NB4 (cell line): ENCODE measurements around the gene MAP4K1.

Experiments used
- DNase-seq: peaks from one replicate; pipeline ENCODE4 v3.0.0; 2010; ENCODE audit warnings: low read depth
- H3K4me3 ChIP-seq: one replicate; pipeline ENCODE4 v1.5.1; 2011; ENCODE audit warnings: mild to moderate bottlenecking, low read depth, low read length, moderate library complexity
- CTCF ChIP-seq: IDR thresholded peaks from one replicate; pipeline ENCODE4 v1.5.1; 2012; ENCODE audit warnings: low read depth, low read length
- MYC ChIP-seq: IDR thresholded peaks from 2 replicates; pipeline ENCODE4 v1.6.1; 2011; ENCODE audit warnings: low read depth, low read length
- POLR2A ChIP-seq: IDR thresholded peaks from 2 replicates; pipeline ENCODE4 v1.6.1; 2011; ENCODE audit warnings: mild to moderate bottlenecking; ENCODE audit not compliant: insufficient read length; ENCODE audit errors: extremely low read depth
- TF ChIP-seq, protein P1 (sequence below): IDR thresholded peaks from 2 replicates; pipeline ENCODE4 v1.6.1; 2011; ENCODE audit warnings: low read depth, low read length

Gene MAP4K1

DNA sequence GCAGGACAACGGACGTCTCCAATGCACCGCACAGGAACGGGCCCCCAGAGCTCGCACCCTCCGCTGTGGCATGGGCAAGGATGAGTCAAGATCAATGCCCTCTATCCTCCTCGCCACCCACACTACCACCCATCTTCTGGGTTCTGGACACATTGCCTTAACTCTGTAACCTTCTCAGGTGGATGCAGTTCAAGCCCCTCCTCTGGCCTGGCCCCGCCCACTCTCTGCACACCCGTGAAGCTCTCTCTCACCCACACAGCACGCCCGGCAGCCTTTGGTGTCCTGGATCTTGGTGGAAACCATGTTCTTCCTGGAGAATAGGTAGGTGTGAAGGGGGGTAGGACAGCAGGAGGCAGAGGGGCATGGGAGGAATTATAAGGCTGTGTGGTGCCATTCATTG lies 20.7 kb downstream of the MAP4K1 start:
- H3K4me3 ChIP-seq: no peak overlapping the region
- no peak for DNase-seq
- TF ChIP-seq CTCF (no peak), POLR2A (no peak), MYC (no peak)
- TF ChIP-seq, protein P1, sequence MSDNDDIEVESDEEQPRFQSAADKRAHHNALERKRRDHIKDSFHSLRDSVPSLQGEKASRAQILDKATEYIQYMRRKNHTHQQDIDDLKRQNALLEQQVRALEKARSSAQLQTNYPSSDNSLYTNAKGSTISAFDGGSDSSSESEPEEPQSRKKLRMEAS: no peak

- H3K4me3 ChIP-seq: no peak overlapping the region
- DNase-seq: no peak
- TF ChIP-seq CTCF: no peak
- TF ChIP-seq, protein P1: no peak
- no peak for TF ChIP-seq MYC
- no peak for TF ChIP-seq POLR2A
Observed at GRCh38 chr19:38596057-38596981, 21.4 kb downstream of the MAP4K1 start.

DNA sequence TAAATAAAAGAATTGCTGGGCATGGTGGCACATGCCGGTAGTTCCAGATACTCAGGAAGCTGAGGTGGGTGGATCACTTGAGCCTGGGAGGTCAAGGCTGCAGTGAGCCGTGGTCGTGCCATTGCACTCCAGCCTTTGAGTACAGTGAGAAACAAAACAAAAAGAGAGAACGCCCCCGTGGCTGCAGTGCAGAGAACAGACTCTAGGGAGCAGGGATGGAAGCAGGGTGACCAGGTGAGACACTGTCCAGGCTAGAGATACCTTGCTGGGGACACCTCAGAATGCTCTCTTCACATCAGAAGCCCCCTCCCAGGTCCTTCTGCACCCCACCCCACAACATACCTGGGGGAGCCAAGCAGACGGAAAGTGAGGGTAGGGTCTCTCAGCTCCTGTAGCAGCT lies 24.8 kb downstream of the MAP4K1 start:
- H3K4me3 ChIP-seq: no peak overlapping the region
- DNase-seq: no peak

DNA sequence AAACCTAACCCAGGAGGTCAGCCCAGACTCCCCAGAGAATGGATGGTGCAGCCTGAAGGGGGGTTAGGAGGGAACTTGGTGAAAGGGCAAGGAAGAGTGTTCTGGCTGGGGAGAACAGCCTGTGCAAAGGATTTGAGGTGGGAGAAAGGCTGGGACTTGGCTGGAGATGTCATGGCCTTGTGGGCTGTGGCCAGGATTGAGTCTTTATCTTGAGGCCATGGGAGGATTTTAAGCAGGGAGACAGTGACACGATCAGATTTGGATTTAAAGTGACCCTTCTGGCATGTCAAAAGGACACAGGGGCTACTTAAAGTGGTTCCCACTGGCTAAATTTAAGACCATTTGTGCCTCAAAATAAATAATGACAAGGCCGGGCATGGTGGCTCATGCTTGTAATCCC lies 29.7 kb downstream of the MAP4K1 start:
- no peak for DNase-seq
- H3K4me3 ChIP-seq: no peak overlapping the region

More for the DNA sequence above, 24.8 kb downstream of the MAP4K1 start:
- TF ChIP-seq CTCF (no peak), MYC (no peak), POLR2A (no peak)
- TF ChIP-seq, protein P1: no peak

GRCh38 chr19:38587562-38587961 lies 30.2 kb downstream of the MAP4K1 start:
- no peak for DNase-seq
- TF ChIP-seq MYC: no peak
- TF ChIP-seq, protein P1: no peak
- TF ChIP-seq CTCF: no peak
- no peak for TF ChIP-seq POLR2A
- no peak overlapping the region for H3K4me3 ChIP-seq

More for the DNA sequence above, 29.7 kb downstream of the MAP4K1 start:
- TF ChIP-seq, protein P1: no peak
- no peak for TF ChIP-seq POLR2A
- TF ChIP-seq MYC: no peak
- TF ChIP-seq CTCF: no peak
